Heart right ventricle (tissue), 16 donors: ENCODE results near the gene GGT1. TPM values are rescaled to one million over a fixed set of nuclear protein-coding genes. Genes with fewer than 3 reads are reported as not detected.
"Not testable (repeated sequence)": the region's sequence is repeated elsewhere in the genome, so short reads cannot be mapped to it uniquely, and the experiment has no call there.

Source experiments
- ATAC-seq, 8 donors: fragments of 200-7000 bp; cut with Tn5 transposase; one replicate each; pipeline ENCODE4 v1.9.1; 2020; ENCODE audit warnings: mild to moderate bottlenecking in 8 of 8, moderate library complexity in 8 of 8, moderate number of reproducible peaks in 1 of 8
- DNase-seq, 2 donors: peaks; one replicate each; pipeline ENCODE4 v3.0.0-alpha.2; 2020
- H3K27ac ChIP-seq, 10 donors: fragments of 200-600 bp; sonication (generic) in 2 of 10; one replicate each; pipeline versions ENCODE4 v1.5.0 to v1.8.0; 2020 to 2022; ENCODE audit warnings: mild to moderate bottlenecking in 3 of 10
- H3K27me3 ChIP-seq, 7 donors: fragments of 200-600 bp; one replicate each; pipeline ENCODE4 v1.8.0; 2021 to 2022; ENCODE audit warnings: mild to moderate bottlenecking in 2 of 7
- H3K36me3 ChIP-seq, 9 donors: fragments of 200-600 bp; sonication (generic) in 1 of 9; one replicate each; pipeline versions ENCODE4 v1.5.0 to v1.8.0; 2020 to 2022; ENCODE audit warnings: mild to moderate bottlenecking in 2 of 9
- H3K4me1 ChIP-seq, 9 donors: fragments of 200-600 bp; sonication (generic) in 1 of 9; one replicate each; pipeline versions ENCODE4 v1.5.0 to v1.8.0; 2020 to 2022; ENCODE audit warnings: mild to moderate bottlenecking in 4 of 9
- H3K4me3 ChIP-seq, 10 donors: fragments of 200-600 bp; sonication (generic) in 2 of 10; one replicate each; pipeline versions ENCODE4 v1.5.0 to v1.8.0; 2020 to 2022; ENCODE audit warnings: mild to moderate bottlenecking in 7 of 10, moderate library complexity in 2 of 10
- H3K9me3 ChIP-seq, 11 donors: fragments of 200-600 bp in 10 of 11; sonication (generic) in 2 of 11; one replicate each; pipeline versions ENCODE4 v1.5.0 to v1.8.0; 2013 to 2022; ENCODE audit warnings: mild to moderate bottlenecking in 2 of 11, control low read depth in 1 of 11, moderate library complexity in 1 of 11
- CTCF ChIP-seq, 9 donors: fragments of 200-600 bp; sonication (generic) in 2 of 9; IDR thresholded peaks; one replicate each; pipeline versions ENCODE4 v1.5.0 to v1.8.0; 2021 to 2022; ENCODE audit warnings: antibody characterized with exemption in 9 of 9, mild to moderate bottlenecking in 5 of 9, moderate library complexity in 1 of 9
- WGBS, 2 donors: extraction: QIAGEN DNeasy Blood & Tissue Kit; methylation state at CpG; one replicate each; pipeline ENCODE4 v1.1.7; 2013; ENCODE audit warnings: inconsistent platforms in 1 of 2; 5-methylcytosine and 5-hydroxymethylcytosine counted together
- intact Hi-C, 10 donors: fragments of 100-400 bp; cut with DNase I; formaldehyde crosslinking; loops; one replicate each; pipeline versions ENCODE4 v1.11.1 to v1.14.2; 2022
- polyA plus RNA-seq, 2 donors: library from polyadenylated mRNA; stranded (reverse); fragments of 200-250 nt; gene quantifications; one replicate each; pipeline ENCODE4 v1.2.3, GENCODE V29; 2013
- total RNA-seq, 10 donors: library from RNA; stranded (reverse); fragmentation: NEBNext Ultra II Directional in 3 of 10; extraction: Animal tissue kit (Norgen Biotek cat#: 25700) in 3 of 10; gene quantifications; one replicate each; pipeline versions ENCODE4 v1.2.1 to v1.2.4, GENCODE V29; 2021 to 2023
- donor health status: Arrhythmogenic right ventricular cardiomyopathy.
- donor health status: ischemic (EF 13 %, LVEDD 7.1; RV severe dilation, severe dysfunction).
- donor health status: healthy with polysubstance abuse.
- donor health status: DM: no; HTN: yes; CAD: no.
- donor health status: DM: no; HTN: no; CAD: no.
- donor health status: ischemic (EF 25% LVEDD 6.9; RV normal size, moderate dysfunction).
- donor health status: ischemic (EF 25% LVEDD 5.7; RV mildly dilated, moderate dysfunction).
- donor health status: healthy.
- donor health status: DM: yes; HTN: yes; CAD: no.
- donor health status: Ischemic cardiomyopathy.
- donor health status: ischemic (EF 35%, LVEDD 5.7; RV mildly dilated, moderate dysfunction).
- donor health status: nonischemic (EF 11% LVEDD 7.7; RV severe dilation, severe dysfunction).
- donor health status: DM: yes; HTN: yes; CAD: no.
- donor health status: PGD.
- donor health status: ischemic (EF 29% LVEDD 5.4; RV normal size, mild dysfunction).
- donor health status: nonischemic (EF 23%, LVEDD 6.1; RV moderate dilation, normal function).

Gene GGT1
- total and polyA plus RNA-seq, 12 donors, result 0.51 to 4.0 (median 1.1) TPM

GRCh38 chr22:24599514-24599913, 3.5 kb upstream of the GGT1 start:
- TF ChIP-seq CTCF (IDR thresholded peaks at IDR 0.05), result no peak
- intact Hi-C loops, result no loop called here
- Histone ChIP-seq H3K4me3 (no peak overlapping the region), H3K4me1 (peaks cover 0 to 25% (median 8%) of the 10 kb centered on the region in 9 donors), H3K36me3 (no peaks in the 10 kb centered on the region), H3K27me3 (no peaks in the 10 kb centered on the region), H3K27ac (no peak overlapping the region), H3K9me3 (no peaks in the 10 kb centered on the region)
- DNase-seq (no peak), ATAC-seq (no peak)
- 82 to 92% methylated on average over 8 of the region's 8 CpGs for WGBS, 2 donors

GRCh38 chr22:24599958-24600715, 2.9 kb upstream of the GGT1 start:
- H3K9me3 ChIP-seq, H3K36me3 ChIP-seq, H3K27me3 ChIP-seq, H3K27ac ChIP-seq, H3K4me3 ChIP-seq, DNase-seq, intact Hi-C loops, ATAC-seq: not testable (repeated sequence)
- 88 to 89% methylated on average over 3 of the region's 3 CpGs for WGBS, 2 donors
- peaks cover 0 to 25% (median 8%) of the 10 kb centered on the region in 9 donors for H3K4me1 ChIP-seq

- Histone ChIP-seq H3K27ac (peak overlapping the region in 1 of 10 donors; percentile 27), H3K27me3 (no peaks in the 10 kb centered on the region), H3K4me3 (no peak overlapping the region), H3K36me3 (no peaks in the 10 kb centered on the region), H3K9me3 (no peaks in the 10 kb centered on the region), H3K4me1 (peaks cover 0 to 25% (median 8%) of the 10 kb centered on the region in 9 donors)
- intact Hi-C loops, result no loop called here
- DNase-seq (peak in 1 of 2 donors; percentile 80), ATAC-seq (peak; percentile 67 to 91 (median 82))
- WGBS, 2 donors, result 66 to 73% methylated on average over 12 of the region's 12 CpGs
- no peak for TF ChIP-seq CTCF (IDR thresholded peaks at IDR 0.05)
These were observed 1.5 kb upstream of the GGT1 start for GRCh38 chr22:24601217-24602104.

- H3K36me3 ChIP-seq, DNase-seq, H3K9me3 ChIP-seq, H3K27me3 ChIP-seq, H3K27ac ChIP-seq, ATAC-seq, intact Hi-C loops, H3K4me3 ChIP-seq: not testable (repeated sequence)
- peaks cover 0 to 25% (median 8%) of the 10 kb centered on the region in 9 donors for H3K4me1 ChIP-seq
- WGBS, 2 donors, result 88 to 89% methylated on average over 11 of the region's 11 CpGs
These were observed 766 bp upstream of the GGT1 start for GRCh38 chr22:24602105-24602749.
